HG02870 (cell line): ENCODE measurements around the gene MAP3K2.
A peak's percentile ranks its signal among the peaks of the same experiment; 100 is the strongest.

ENCODE experiments used
- ATAC-seq: cut with Tn5 transposase; IDR thresholded peaks from one replicate; pipeline ENCODE4 v1.9.1; 2021; ENCODE audit warnings: mild to moderate bottlenecking, moderate library complexity; ENCODE audit not compliant: unreplicated experiment

MAP3K2 gene

DNA sequence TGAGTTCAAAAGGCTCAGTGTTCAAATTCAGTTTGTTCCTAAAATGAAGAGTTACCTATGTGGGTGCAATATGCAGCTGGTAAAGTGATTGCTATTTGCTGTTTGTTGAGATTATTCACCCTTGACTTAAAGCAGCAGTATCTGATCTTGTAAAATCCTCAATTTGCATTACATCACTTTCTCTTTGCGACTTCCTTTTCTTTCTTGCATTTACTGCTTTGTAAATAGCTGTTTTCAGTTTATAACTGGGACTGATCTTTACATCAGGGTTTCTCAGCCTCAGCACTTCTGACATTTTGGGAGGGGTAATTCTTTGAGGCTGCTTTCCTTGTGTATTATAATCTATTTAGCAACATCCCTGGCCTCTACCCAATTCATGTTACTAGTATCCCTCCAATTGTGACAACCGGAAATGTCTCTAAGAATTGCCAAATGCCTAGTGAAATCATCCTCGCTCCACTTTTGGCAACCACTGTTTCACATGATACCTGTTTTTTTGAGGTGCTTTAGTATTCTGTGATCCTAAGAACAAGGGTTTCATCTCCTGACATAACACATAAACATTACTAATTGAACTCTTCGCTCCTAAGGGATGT, 81.7 kb downstream of the MAP3K2 start:
- no peak for ATAC-seq

DNA sequence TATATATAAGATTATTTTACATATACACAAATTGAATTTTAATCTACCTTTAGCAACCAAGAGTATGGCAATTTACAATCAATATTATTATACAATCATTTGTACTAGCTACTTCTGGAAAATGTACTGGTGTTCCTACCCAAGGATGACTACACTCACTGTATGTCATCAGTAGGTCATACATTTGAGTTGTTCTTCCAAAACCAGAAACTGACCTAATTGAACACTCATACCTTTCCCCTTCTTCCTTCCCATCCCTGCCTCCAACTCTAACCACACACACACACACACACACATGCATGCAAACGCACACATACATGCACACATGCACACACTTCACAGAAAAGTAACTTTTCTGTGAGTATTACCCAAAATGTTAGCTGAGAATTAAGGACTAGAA, 85.6 kb downstream of the MAP3K2 start:
- no peak for ATAC-seq

DNA sequence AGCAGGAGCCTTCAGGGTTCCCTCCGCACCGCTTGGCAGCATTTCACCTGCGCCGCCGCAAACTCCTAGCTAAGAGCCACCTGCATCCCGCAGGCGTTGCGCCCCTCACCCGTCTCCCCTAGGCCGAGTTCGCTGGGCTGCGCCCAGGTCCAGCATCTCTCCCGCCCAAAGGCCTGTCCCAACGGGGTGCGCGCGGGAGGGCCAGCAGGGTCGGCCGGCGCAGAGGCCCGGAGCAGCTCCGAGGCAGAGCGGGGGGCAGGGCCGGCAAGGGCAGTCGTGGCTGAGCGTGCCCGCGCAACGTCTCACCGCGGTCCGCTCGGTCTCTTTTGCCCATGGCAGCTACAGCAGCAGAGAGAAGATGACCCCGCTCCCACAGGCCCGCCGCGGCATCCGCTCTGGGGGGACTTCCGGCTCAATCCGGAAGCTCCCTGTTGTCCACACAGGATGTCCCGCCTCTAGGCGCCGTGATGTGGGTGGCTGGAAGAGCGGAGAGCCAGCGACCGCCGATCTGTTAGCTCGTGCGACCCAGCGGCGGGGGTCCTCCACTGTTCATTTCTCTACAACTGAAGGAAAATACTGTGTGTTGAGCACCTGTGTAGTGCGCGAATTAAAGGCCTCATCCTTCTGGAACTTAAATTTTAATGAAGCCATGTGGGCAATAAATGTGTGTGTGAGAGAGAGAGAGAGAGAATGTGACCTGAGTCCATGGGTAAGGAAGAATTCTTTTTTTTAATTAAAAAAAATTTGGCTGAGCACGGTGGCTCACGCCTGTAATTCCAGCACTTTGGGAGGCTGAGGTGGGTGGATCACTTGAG, 93.8 kb downstream of the MAP3K2 start, which contains the start of gene ERCC3:
ERCC3 (minus strand) TSS at position 397 of the 815 bp plus-strand sequence; CDS start at position 334, 63 bp downstream.
- peak; percentile 98 for ATAC-seq

DNA sequence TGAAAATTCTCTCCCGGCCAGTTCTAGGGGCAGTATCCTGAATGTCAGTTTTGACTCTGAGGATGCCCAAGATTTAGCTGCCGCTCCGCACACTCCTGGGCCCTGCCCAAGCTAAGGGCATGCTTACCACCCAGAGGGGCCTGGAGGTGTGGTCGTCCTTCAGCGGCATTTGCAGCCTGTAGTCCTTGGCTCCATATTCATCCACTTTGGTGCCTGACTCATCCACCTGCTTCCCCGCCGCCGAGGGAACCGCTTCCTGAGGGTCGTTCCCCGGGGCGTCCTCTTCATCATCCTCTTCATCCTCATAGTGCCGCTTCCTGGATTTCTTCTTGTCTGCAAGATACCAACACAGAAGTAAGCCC, 94.4 kb downstream of the MAP3K2 start:
- ATAC-seq, result peak; percentile 0

DNA sequence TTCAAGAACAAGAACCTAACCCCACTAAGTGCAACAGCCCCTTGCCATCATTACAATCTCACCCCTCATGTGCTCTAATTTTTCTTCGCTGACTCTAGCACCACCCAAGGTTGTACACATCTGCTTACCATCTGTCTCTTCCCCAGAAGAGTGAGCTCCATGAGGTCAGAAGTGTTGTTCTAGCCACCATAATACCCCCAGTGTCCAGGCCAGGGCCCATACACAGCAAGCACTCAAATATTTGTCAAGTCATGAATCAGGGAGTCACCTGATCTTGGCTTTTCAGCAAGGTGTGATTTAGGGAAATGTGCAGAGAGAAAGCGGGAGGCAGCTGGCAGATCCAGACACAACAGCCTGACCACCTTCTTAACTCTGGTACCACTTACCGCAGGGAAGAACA, 99.5 kb downstream of the MAP3K2 start:
- ATAC-seq, result no peak

DNA sequence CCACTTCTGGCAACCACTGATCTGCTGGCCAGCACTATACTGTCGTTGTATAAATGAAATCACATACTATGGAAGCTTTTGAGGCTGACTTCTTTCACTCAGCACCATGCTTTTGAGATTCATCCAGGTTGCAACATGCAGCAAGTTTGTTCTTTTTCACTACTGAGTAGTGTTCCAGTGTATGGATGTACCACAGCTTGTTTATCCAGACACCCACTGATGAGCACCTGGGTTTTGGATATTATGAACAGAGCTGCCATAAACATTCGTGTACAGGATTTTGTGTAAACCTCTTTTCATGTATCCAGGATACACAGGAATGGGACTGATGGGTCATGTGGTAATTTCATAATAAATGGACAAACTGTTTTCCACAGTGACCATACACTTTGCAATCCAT, 104.5 kb downstream of the MAP3K2 start:
- ATAC-seq, result no peak

DNA sequence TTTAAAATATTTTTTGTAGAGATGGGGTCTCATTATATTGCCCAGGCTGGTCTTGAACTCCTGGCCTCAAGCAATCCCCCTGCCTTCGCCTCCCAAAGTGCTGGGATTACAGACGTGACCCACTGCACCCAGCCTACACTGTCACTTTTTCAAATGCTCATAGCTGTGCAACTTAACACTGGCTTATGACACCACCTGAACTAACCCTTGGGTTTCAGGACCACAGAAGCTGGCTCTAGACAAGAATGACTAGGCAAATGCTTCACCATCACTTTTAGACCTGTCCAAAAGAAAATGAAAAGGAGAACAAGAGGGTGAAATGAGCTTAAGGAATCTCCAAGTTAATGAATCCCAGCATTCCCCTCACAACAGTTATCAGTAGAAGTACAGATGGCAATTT, 107.1 kb downstream of the MAP3K2 start:
- no peak for ATAC-seq

DNA sequence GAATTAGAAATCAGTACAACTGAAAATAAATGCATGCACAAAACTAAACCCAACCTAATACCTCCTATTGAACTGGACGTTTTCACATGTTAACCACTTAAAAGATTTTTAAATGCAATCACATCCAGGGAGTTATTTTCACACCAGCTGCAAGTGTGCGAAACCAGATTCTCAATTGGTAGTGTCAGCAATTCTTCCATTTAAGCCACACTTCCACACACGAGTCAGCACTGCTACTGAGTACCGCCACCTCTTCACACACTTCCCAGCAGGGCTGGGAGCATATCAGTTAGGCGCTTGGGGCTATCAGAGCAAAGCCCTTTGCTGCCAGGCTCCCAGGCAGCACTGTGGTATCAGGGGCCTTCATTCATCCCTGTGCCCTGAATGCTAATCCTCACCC, 108.0 kb downstream of the MAP3K2 start:
- ATAC-seq, result no peak

DNA sequence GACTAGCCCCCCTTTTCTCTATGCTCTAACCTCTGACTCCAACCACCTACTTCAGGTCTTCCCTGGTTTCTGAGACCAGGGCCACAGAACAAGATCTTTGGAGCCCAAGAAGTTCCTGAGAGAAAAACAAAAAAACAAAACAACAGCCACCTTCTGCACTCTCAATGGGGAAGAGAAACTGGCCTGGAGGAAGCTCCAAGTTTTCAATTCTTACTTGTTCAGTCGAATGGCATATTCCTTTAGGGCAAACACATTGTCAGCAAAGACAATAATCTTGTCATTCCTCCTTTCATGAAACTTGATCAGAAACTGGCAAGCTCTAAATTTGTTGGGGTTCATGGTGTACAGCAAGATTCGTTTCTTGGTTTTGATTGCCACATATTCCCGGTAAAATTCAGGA, 108.8 kb downstream of the MAP3K2 start:
- no peak for ATAC-seq

DNA sequence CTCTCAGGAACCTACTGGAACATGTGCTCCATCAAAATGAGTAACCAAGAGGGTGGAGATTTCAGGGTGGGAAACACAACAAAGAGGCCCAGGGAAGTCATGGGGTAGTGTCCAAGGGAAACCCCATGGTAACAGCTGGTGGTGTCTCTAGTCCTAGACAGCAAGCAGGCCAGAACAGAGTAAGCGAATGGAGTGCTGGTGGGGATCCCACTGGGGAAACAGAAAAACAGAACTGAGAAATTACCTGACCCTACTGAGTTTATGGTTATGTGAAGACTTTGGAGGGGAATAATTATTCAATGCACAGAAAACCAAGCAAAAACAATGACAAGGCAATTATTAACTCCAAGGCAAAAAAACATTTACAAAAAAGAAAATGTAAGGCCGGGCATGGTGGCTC, 110.7 kb downstream of the MAP3K2 start:
- peak; percentile 83 for ATAC-seq

DNA sequence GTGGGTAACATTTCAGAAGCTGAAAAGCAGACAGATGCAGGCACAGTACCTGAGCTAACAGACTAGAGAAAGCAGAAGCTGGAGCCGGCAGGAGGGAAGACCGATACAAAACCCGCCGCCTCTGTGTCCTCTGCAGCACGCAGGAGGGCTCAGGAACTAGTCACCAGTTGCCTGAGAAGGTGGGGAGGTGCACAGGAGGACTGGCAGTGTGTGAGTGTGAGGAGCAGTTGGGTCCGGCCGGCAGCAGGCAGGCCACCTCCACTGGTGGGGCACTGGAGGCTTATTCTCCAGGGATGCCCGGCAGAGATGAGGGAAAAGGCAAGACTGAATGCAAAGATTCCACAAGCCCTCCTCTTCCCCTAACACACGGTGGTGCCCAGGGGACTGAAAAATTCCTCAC, 112.0 kb downstream of the MAP3K2 start:
- no peak for ATAC-seq

DNA sequence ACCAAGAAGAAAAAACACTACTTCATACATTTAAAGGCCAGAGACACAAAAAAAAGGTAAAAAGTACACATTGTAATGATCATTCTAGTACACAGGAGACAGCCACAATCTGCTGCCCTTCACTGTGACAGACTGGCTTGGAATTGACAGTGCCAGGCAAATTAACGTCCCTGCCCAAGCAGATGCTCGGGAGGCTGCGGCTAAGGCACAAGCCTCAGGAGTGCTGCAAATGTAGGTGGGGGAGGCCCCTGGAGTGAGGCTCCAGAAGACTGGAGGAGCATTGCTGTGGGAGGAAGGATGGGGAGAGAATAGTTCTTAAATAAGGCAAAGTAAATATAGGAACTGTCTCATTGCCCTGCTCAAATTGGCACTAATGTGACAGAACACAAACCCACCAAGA, 112.4 kb downstream of the MAP3K2 start:
- no peak for ATAC-seq

DNA sequence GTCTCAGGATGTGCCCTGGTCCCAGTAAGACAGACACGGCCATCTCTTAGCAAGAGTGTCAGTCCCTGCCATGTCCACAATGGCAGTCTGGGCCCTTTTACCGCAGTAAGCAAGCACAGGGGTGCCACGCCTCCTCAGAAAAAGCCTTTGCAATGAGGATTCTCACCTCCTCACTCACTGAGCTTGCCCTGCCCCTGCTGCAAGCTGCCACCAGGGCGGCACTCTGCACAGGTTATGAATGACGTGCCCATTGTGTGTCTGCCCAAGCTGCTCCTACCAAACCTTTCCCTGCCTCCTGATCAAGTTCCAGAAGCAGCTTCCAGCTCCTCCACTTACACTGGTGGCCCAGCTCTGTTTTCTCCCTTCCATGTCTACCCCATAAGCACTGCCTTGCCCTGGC, 117.1 kb downstream of the MAP3K2 start:
- ATAC-seq, result no peak

DNA sequence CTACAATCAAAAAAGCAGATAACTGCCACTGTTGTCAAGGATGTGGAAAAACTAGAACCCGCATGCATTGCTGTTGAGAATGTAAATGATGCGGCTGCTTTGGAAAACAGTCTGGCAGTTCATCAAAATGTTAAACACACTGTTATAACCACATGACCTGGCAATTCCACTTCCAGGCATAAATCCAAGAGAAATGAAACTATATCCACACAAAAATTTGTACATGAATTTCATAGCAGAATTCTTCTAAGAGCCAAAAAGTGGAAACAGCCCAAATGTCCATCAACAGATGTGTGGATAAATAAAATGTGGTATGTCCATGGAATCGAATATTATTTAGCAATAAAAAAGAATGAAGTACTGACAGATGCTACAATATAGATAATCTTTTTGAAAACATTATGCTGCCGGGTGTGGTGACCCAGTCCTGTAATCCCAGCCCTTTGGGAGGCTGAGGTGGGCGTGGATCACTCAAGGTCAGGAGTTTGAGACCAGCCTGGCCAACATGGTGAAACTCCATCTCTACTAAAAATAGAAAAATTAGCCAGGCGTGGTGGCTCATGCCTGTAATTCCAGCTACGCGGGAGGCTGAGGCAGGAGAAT, 125.9 kb downstream of the MAP3K2 start:
- no peak for ATAC-seq

DNA sequence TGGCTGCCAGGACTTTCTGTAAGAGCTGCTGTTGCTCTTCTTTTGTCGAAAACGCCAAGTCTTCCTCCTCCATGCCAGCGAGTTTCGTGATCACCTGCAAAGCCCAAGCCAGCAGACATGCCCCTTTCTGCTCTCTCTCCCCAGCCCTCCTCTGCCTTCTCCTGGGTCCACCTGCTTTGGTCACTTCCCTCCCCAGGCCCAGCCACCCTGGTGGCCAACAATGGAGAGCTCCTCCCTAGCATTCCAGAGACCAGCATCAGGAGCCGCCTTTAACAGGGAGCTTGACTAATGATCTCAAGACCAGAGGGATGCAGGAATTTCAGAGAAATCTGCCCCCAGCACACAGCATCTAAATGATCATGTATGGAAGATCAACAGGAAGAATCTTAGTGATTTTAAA, 128.4 kb downstream of the MAP3K2 start:
- ATAC-seq, result no peak

DNA sequence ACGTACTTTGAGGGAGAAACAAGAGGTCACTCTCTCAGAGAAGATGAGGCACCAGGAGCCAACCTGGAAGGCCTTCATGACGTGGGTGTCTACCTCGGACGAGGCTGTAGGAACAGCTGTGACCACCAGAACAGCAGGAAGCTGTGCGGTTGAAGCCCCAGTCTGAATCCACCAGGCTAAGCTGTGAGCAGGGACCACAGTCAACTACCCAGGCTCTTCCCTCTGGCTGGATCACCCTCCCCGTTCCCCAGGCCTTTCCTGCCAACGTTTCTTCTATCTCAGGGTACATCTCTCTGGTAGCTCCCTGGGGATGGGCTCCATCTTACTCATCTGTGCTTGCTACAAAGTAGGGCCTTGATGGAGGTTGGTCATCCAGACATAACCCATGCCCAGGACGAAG, 130.9 kb downstream of the MAP3K2 start:
- no peak for ATAC-seq

DNA sequence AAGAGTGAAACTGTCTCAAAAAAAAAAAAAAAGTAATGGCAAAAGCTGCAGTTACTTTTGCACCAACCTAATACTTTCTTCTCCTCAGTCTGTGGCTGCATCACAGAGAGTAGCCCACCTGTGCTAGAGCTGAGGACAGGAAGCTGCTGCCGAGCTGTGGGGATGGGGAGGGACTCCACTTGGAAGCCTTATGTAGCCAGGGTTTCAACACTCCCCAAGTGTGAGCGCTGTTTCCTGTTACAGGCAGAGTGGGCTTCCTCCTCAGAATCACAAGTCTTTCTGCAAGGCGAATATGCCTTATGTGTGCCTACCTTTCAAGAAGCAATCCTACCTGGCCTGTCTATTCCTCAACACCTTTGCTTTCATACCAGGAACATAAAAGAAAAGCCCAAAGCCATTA, 131.4 kb downstream of the MAP3K2 start:
- ATAC-seq, result no peak

DNA sequence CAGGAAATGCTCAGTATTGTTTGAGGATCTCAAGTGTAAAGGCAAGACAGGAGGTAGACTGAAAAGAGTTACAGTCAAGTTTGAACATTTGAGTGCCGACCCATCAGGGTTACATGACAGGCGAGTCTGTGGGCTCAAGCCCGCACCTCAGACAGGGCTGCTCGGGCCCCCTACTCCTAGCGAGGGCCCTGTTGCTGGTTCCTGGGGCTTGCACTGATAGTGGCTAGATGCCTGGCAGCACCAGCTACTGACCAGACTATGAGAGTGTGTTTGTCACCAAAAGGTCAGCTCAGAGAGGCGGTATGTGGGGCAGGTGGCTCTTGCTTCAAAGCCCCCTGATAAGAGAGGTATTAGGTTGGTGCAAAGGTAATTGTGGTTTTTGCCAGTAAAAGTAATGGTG, 132.1 kb downstream of the MAP3K2 start:
- no peak for ATAC-seq

DNA sequence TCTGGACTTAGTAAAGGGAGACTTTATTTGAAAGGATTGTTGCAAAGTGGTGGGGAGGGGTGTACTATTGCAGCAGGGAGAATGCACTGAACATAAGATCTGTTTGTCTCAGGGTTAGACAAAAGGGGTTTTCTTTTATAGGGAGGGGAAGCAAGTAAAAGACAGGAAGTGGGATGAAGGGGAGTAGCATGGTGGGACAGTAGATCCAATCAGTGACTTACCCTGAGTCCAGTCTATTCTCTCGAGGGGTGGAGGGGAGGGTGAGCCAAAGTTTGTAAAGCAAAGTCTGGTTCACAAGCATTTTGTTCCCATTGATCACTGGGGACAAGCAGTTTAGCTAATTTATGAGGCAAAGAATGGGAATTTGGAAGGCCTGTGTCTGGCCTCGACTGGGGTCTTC, 132.6 kb downstream of the MAP3K2 start:
- no peak for ATAC-seq

DNA sequence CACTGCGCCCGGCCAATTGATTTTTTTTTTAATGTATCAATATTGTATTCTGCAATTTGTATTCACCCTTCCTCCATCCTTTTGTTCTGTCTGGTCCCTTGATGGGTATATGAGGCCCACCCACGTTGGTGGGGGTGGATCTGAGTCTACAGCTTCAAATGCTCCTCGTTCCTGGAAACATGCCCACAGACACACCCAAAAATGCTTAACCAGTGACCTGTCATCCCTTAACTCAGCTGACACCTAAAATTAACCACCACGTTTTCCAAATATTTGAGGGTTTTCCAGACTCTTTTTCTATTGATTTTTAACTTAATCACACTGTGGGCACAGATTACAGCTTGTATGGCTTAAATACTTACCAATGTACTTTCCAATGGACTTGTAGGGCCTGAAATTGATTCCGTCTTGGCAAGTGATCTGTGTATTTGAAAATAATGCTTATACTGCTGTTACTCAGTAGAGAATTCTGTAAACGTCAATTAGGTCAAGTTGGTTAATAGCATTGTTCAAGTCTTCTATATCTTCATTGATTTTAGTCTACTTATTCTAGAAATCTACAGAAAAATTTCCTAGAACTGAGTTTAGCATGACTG, 133.3 kb downstream of the MAP3K2 start:
- no peak for ATAC-seq
